ENCODE data around the gene KRT14.
"Not testable (repeated sequence)": the region's sequence is repeated elsewhere in the genome, so short reads cannot be mapped to it uniquely, and the experiment has no call there.

Gene KRT14

GRCh38 chr17:41586863-41587495 is at the start of gene KRT14:
Gene KRT14 (minus strand): TSS chr17:41586895. CDS start chr17:41586834, 61 bp downstream.
- DNase-seq = no peak

GRCh38 chr17:41635121-41636097 is 48.7 kb upstream of the KRT14 start:
- DNase-seq = no peak

- DNase-seq = no peak
These were observed 47.9 kb upstream of the KRT14 start for GRCh38 chr17:41634639-41635038.

GRCh38 chr17:41633556-41634199 is 47.0 kb upstream of the KRT14 start:
- DNase-seq = no peak

DNA sequence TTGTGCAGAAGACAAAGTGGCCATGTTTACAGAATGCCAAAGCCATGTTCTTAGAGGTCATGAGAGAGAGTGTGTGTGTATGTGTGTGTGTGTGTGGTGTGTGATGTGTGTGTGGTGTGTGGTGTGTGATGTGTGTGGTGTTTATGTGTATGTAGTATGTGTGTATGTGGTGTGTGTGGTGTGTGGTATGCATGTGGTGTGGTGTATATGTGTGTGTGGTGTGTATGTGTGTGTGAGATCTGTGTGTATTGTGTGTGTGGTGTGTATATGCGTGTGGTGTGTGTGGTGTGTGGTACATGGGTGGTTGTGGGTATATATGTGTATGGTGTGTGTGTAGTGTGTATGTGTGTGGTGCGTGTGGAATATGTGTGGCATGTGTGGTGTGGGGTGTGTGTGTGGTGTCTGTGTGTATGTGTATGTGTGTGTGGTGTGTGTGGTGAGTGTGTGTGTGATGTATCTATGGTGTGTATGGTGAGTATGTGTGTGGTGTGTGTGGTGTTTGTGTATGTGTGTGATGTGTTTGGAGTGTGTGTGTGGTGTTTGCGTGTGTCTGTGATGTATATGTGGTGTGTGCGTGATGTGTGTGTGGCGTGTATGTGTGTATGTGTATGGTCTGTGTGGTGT is 45.9 kb upstream of the KRT14 start:
- no peak for DNase-seq

DNA sequence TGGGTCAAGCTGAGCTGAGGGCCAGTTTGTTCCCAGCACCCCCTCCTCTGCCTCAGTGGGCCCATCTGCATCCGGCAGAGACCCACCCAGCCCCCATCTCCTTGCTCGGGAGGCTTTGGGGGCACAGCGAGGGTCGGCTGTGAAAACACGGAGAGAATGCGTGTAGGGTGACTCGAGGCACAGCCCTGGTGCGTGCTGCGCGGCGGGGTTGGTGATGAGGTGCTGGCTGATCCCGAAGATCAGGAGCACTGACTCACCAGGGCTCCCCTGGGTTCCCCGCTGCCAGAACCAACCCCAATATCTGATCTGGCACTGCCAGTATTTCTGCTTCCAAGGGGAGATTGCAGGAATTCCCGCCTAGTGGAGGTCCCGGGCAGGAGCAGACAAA is 45.2 kb upstream of the KRT14 start:
- no peak for DNase-seq

DNA sequence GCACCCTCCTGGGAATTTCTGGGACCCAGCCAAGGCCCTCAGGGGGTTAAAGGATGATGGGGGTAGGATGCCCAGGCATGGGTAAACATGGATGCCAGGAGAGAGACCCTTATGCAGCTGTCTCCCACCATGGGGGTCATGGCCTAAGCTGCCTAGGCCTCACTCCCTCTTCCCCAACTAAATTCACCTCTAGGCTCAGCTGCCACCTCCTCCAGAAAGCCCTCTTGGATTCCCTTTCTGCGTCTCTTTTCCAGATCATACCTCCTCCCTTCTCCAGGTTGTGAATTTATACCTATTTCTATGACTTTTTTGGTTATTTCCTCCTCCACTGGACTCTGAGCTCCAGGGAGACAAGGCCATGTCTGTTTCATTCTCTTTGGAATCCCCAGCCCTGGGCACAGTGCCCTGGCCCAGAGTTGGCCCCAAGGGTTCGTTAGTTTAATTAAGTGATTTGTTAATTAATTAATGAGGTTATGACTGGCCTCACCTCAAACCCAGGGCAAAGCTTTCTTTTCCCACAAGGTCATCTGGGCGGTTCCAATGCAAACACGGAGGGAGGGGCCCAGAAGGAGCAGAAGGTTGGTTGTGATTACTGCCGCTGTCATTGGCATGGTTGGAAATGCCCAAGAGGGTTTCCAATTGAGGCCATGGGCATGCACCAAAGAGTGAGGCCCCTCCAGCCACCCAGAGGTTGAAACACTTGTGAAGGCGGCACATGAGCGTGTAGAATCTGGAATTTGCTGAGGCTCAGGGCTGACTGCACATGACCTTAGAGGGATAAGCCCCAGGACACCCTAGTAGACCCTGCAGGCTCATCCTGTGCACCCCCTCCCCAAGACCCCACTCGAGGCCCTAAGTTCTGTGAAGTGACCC is 44.6 kb upstream of the KRT14 start:
- no peak for DNase-seq

GRCh38 chr17:41629826-41630670 is 43.4 kb upstream of the KRT14 start:
- no peak for DNase-seq

DNA sequence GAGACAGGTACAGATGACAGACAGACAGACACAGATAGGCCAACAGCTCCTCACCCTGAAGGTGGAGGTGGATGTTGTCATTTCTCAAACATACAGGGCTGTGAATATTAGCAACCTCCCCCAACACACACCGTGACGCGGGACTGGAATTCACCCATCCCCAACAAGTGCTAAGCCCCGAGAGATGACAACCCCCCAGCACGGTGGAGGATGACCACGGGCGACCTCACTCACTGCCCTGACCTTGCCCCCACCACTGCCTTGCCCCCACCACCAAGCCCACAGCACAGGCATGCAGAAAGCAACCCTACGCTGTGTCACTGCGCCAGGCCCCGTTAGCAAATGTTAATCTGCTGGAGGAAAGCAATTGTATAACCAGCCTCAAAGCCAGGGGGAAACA is 42.6 kb upstream of the KRT14 start:
- no peak for DNase-seq

GRCh38 chr17:41628621-41629255 is 42.0 kb upstream of the KRT14 start:
- not testable (repeated sequence) for DNase-seq

DNA sequence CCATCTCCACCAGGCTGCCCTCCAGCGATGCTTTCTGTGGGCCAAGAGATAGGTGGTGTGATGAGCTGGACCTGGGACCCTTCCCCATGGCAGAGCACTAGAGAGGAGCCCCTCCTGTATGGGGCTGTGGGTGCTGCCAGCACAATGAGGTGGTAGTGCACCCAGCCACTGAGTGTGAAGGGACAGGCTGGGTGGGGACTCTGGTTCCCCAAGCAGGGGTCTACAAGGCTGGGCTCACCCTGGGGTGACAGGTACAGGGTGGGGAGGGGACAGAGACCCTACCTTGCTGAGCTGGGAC is 41.3 kb upstream of the KRT14 start:
- DNase-seq = not testable (repeated sequence)

- DNase-seq = no peak
These were observed 40.8 kb upstream of the KRT14 start for GRCh38 chr17:41627316-41628072.

DNA sequence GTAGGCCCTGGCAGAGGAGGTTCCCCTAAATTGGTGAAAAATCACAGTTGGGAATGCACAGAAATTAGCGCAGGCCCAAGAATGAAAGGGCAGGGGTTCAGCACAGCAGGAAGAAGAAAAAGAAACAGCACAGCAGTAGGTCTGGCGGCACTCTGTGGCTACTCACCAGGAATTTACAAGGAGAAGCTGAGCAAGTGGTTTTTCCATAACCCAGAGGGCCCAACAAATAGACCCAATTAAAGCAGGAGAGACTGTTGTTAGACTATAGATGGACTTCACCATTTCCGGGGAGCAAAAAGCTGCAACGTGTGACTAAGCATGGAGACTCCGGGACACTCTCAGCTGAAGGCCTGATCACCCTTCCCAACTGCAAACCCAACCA is 40.2 kb upstream of the KRT14 start:
- DNase-seq = not testable (repeated sequence)

DNA sequence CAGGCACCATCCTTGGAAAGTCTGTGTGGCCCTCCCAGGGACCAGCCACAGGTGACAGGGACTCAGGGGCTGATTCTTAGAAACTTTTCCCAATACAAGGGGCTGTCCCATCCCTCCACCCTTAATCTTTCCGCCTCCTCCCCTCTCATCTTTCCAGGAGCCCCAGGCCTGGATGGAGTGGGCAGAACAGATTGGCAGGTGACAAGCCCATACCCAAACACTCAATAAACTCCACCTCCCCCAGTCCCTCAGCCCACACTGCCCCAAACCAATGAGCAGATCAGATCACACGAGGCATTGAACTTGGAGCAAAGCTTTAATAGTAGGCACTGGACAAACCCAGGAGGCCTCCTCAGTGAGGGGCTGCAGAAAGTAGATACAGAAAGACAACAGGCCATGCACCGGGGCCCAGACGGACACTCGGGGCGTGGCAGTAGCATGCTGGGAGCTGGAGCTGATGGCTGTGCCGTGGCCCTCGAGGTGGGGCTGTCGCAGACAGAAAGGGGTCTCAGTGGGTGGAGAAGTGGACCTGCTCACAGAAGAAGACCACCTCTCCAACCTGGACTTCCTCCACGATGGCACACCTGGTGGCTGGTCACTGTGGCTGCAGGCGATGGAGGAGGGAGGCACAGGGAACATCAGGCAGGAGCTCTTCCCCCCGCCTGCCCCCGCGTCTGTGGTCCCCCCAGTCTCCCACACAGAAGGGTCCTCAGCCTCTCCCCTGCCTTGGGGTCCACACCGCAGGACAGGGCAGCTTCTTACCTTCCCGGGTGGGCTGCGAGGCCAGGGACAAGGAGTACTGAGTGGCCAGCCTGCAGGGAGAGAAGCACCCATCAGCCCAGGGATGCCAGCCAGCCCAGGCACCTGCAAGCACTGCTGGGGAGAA is 39.6 kb upstream of the KRT14 start:
- not testable (repeated sequence) for DNase-seq

- no peak for DNase-seq
These were observed 38.9 kb upstream of the KRT14 start for GRCh38 chr17:41625602-41626001.

DNA sequence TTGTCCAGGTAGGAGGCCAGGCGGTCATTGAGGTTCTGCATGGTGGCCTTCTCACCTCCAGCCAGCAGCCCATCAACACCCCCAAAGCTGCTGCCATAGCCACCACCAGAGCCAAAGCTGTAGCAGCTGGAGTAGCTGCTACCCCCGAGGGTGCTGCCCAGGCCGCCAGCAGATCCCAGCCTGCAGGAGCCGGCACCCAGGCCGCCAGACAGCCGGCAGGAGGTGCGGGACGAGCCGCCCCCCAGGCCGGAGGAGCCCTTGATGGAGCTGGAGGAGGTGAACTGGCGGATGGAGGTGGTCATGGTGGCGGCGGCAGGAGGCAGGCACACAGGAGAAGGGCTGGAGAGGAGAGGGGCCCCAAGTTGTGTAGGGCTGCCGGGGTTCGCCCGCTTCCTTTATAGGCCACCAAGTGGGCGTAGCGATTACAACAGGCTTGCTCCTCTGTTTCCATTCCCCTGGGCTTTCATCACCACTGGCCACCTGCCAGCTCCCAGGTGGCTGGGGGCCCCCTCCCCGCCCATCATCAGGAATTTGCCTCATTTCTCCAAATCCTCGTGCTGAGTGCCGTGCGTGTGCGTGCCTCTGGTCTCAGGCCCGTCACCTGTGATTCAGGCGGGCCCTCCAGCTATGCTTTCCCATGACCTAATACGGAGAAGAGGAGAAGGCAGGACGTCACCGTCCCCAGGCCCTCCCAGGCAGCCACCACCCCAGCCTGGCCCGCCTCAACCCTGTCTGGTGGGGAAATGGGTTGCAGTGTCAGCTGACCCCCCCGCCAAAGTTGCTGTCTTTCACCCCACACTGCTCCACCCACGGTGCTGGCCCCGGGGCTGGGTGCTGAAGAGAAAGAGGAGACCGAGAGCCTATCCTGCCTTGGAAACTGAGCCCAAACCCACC is 37.8 kb upstream of the KRT14 start, which contains the start of gene KRT17:
TSS of gene KRT17 (minus strand) at position 368 of the 894 bp plus-strand sequence. CDS start at position 302, 66 bp downstream.
- no peak for DNase-seq

GRCh38 chr17:41623184-41623861 is 36.6 kb upstream of the KRT14 start:
- DNase-seq = not testable (repeated sequence)
